GM19193 (cell line): Measurements from ENCODE around the gene LHX4.

Source experiments
- POLR2A ChIP-seq: IDR thresholded peaks from 4 replicates; pipeline ENCODE4 v1.6.1; 2011; ENCODE audit not compliant: insufficient read depth, insufficient read length; ENCODE audit errors: extremely low read depth

LHX4 gene

DNA sequence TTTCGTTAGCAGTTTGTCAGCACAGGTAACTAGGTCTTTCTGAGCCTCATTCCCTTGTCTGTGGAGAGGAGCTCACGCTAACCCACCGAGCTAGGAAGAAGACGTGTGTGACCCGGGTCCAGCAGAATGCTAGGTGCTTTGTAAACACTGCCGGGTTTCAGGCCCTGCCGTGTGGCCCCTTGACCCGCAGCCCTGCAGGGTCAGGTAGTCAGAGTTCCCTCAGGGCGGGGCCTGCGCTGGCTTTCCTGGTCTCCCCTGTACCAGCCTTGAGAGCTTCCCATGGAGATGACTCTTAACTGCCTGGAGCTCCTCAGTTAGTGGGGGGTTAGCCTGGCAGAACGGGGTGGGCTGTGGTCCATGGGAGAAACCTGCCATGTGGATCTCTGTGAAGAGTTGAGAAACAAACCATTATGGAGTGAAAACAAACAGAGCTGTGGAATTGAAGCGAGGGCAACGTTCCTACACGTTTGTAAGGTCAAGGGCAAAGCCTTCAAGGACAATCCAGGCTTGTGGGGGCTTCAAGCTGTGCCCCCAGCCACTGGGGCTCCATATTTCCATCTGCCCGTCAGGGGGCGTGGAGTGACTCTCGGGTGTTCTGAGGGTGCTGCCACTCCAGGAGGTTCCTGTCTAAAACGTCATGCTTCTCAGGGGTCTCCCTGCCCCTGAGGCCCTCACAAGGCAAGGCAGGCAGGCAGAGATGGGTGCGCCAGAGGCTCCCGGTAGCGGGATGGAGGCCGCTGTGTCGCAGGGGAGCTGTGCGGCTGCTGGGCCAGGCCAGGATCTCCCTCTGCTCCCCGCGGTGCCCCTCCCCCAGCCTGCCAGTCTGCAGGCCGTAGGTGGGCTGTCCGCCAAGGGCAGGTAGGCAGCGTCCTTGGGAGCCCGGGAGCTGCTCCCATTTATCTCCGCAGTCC is 23.8 kb downstream of the LHX4 start:
- no peak for TF ChIP-seq POLR2A

GRCh38 chr1:180254496-180254819 is 24.4 kb downstream of the LHX4 start:
- TF ChIP-seq POLR2A, result no peak

DNA sequence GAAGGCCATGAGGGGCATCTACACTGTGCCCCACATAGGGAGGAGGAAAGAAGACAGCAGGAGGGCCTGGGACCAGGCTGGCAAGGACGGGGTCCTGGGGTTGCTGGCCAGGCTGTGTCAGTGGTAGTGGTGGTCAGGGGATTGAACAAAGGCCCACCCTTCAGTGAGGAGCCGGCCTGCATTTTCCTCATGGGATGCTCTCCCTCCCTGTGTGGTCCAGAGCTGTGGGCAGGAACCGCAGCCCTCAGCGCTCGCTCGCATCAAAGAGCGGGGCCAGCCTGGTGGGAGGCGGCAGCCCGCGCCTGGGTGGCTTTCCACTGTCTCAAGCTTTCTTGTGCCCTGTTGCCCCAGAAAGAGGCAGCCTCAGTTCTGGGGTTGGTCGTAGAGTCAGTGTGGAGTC is 24.8 kb downstream of the LHX4 start:
- TF ChIP-seq POLR2A, result no peak

DNA sequence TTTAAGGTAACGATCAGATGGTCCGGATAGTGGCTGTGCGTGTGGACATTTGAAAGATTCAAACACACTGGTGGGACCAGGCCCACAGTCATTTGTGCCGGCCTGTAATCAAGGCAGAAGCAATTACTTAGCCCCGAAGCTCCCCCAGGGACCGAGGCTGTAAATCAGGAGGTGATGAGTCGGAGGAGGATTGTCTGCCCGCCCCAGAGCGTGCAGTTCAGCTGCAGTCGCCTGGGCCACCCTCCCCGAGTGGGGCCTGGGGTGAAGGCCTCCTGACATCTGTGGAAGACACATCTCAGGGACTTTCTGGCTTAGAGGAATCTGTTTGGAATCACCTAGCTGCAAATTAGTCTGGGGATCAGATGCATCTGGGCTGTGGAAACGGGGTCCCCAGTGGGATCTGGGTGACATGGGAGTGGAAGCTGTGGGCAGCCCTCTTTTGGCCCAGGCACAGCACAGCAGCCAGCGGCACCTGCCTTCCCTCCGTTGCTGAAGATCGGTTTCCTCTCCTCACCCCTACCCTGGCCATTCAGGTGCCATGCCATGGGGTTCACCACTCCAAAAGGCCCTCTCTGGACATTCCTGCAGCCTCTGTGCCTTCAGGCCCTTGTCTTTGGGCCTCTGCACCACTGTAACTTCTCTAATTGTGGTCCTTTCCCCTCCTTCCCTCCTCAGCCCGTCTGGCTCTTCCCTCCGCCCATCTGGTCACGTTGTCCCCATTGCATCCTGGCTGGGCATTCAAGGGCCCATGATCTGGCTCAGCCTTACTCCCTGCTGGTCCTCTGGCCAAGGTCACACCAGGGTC is 25.7 kb downstream of the LHX4 start:
- TF ChIP-seq POLR2A, result no peak

GRCh38 chr1:180256341-180257027 is 26.4 kb downstream of the LHX4 start:
- TF ChIP-seq POLR2A, result no peak

DNA sequence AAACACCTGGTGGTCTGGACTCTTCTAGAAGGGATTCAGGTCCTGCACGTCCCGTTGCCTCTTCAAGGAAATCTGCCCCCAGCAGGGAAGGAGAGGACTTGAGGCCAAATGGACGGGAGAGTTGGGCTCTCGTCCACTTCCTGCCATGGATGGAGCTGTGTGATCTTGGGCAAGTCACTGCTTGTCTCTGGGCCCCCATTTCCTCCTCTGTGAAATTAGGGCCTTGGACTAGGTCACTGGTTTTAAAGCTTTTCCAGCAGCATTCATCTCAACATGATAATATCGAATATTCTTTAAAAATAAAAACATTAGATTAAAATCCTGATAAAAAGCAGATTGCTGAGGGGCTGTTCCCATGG is 26.9 kb downstream of the LHX4 start:
- no peak for TF ChIP-seq POLR2A

- TF ChIP-seq POLR2A, result no peak
These were observed 27.4 kb downstream of the LHX4 start for GRCh38 chr1:180257486-180257885.

- no peak for TF ChIP-seq POLR2A
These were observed 28.2 kb downstream of the LHX4 start for GRCh38 chr1:180258290-180258689.

GRCh38 chr1:180258935-180259334 is 28.9 kb downstream of the LHX4 start:
- no peak for TF ChIP-seq POLR2A

DNA sequence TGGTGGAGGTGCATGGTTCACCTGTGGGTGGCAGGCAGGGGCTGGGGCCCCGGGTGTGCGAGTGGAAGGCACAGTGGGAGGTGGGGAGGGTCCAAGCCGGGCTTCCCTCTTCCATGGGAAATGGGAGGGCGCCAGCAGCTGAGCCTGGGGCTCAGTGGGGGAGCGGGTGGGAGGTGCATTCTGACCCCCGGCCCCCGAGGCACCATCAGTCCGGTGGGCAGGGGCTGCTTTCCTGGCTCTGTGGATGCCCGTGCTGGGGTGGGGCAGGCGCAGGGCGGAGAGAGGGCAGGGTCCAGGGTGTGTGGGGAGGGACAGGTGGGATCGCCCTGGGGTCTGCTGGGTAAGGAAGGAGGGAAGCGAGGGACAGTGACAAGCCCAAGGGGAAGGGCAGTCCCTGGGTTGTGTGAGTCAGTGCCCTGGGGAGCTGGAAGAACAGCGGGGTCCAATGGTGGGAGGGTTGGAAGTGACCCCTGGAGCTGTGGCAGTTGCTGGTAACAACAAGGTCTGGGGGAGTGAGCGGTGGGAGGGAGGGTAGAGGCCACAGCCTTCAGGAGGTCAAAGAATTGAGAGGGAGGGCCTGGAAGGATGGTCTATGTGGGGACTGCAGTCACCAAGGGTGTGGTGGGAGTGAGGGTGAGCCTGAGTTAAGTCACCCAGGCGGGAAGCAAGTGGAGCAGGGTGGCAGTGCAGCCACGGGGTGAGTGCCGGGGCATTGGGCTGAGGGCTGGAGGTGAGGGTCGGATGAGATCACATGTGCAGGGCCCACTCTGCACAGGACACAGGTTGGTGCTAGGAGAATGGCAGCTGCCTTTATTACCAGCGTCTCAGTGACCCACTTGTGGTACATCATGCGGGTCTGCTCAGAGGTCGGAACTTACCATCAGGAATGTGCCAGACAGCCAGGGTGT is 29.6 kb downstream of the LHX4 start:
- TF ChIP-seq POLR2A, result no peak

DNA sequence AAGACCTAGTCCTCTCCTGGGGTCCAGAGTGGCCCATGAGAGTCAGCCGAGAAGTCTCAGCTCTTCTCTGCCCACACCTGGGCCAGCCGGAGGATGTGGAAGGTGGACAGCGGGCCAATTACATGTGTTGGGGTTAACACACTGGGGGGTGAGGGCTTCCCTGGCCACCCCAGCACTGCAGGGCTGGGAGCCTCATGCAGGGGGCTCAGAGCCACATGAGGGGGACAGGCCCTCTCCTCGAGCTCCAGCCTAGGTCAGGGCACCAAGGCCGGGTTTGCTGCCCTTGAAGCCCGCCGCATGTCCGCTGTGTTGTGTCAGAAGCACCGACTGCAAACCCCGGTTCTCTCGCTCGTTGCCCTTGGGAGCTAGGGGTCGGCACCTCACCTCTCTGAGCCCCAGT is 30.5 kb downstream of the LHX4 start:
- no peak for TF ChIP-seq POLR2A

- no peak for TF ChIP-seq POLR2A
These were observed 31.0 kb downstream of the LHX4 start for GRCh38 chr1:180261030-180261429.

GRCh38 chr1:180261524-180262155 is 31.6 kb downstream of the LHX4 start:
- TF ChIP-seq POLR2A, result no peak
